Measurements from ENCODE around the gene KCNH3. TPM values are rescaled to one million over a fixed set of nuclear protein-coding genes. Genes with fewer than 3 reads are reported as not detected.

KCNH3 gene
- total and polyA plus RNA-seq, 10 of the 15 experiments (the other 5 are each of a cell fraction or from before 2014, with no cell fraction given): 0.03 to 0.45 (median 0.08) TPM; not detected in 5

DNA sequence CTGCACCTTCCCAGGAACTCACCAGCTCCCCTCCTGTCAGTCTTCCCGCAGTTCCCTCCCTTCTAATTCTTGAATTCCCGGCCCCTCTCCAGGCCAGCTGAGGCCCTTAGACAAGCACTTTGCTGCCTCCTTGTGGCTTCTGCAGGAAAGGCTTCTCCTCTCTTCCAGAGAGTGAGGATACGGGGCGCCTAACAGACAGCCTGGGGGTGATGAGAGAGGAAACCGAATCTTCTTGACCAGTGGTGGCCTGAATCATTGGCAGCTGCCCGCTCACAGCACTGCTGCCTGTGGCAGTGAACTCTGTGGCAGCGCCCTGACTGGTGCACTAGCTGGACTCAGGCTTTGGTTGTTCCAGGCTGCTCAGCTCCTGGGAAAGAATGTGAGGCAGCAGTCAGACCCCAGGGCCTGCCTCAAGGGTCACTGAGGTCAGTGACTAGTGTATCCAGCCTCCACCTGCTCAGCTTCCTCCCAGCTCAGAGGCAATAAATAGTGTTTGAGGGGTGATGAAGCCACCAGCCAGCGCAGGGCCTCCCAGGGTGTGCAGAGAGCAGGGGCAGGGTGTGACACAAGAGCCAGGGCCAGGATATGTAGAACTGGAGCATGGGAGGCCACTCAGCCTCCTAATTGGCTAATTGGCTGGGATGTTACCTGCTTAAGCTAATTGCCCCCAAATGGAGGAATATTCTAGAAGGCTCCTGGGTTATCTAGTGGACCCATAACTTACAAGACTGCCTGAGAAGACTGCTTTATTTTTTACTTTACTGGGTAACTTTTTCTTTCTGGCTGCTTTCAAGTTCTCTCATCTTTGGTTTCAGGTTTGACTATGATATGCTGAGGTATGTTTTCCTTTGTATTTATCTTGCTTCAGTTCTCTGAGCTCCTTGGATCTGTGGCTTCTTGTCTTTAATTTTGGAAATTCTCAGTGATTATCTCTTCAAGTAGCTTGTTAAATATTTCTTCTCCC is 42.0 kb downstream of the KCNH3 start:
- peak overlapping the region; percentile 27 for H3K9ac ChIP-seq (ENCODE audit: control insufficient read depth, insufficient read depth, low read length)
- H3K27me3 ChIP-seq (replicated peaks in 1 of 2; ENCODE audit: control insufficient read depth in 2 of 2, insufficient read depth in 2 of 2, low read length in 1 of 2): no peaks in the 10 kb centered on the region
- ChIA-PET POLR2A (interaction anchor here (0.5 to 3.1 kb wide), 8 partner anchors 9 to 195 kb away, joined by 3 to 13 read pairs (median 4); partner anchors contain the start of genes PRPF40B and TMBIM6), SMC1A (ENCODE audit: uncharacterized antibody, unreplicated experiment) (interaction anchor here (0.6 to 6.1 kb wide), 27 partner anchors 9 to 292 kb away, joined by 3 to 63 read pairs (median 4); partner anchors contain the start of gene PRPF40B), CTCF (interaction anchor here (0.5 to 8.7 kb wide), 49 partner anchors 8 to 292 kb away, joined by 3 to 145 read pairs (median 4); partner anchors contain the start of genes DNAJC22, PRPF40B and TROAP), RAD21 (ENCODE audit: unreplicated experiment) (interaction anchor here (0.5 to 5.9 kb wide), 13 partner anchors 14 to 292 kb away, joined by 3 to 55 read pairs (median 5); partner anchors contain the start of genes FMNL3 and PRPF40B)
- 16% methylated on average over 8 of the region's 8 CpGs for WGBS (ENCODE audit: insufficient coverage, insufficient replicate concordance, low lambda C conversion rate, missing lambda C conversion rate)
- H4K20me1 ChIP-seq (ENCODE audit: control insufficient read depth, insufficient read depth): no peaks in the 10 kb centered on the region
- peaks cover 0 to 2% of the 10 kb centered on the region in 2 experiments; a peak in 2 of 4 replicates for H3K36me3 ChIP-seq (ENCODE audit: control insufficient read depth in 2 of 2, insufficient read depth in 2 of 2, low read length in 1 of 2)
- H3K9me3 ChIP-seq (replicated peaks; ENCODE audit: control insufficient read depth, insufficient read depth, low read length): no peaks in the 10 kb centered on the region
- intact Hi-C loops (cut with micrococcal nuclease; ENCODE audit: unreplicated experiment): loop anchor here (1.0 to 2.0 kb wide), 2 partner anchors 42 to 223 kb away; partner anchors contain the start of gene PRPF40B
- H3K79me2 ChIP-seq (ENCODE audit: control insufficient read depth, insufficient read depth, low read length): no peaks in the 10 kb centered on the region
- H3K4me2 ChIP-seq (ENCODE audit: control insufficient read depth, insufficient read depth): peak overlapping the region; percentile 46
- BruUV-seq (replicated peaks): no TSS peak
- in situ Hi-C loops (cut with MboI): no loop called here
- FAIRE-seq (peak; percentile 85), DNase-seq (ENCODE audit: low read depth, low spot score) (no peak), ATAC-seq (peak; percentile 92)
- H3K27ac ChIP-seq (ENCODE audit: control insufficient read depth, insufficient read depth): peak overlapping the region; percentile 41
- peaks cover 17% of the 10 kb centered on the region for H3K4me1 ChIP-seq (ENCODE audit: control insufficient read depth, insufficient read depth, low read length)
- peak overlapping the region; percentile 24 for H2AFZ ChIP-seq (ENCODE audit: control insufficient read depth, low read depth, low read length)
- peak overlapping the region; percentile 57; the same call in 1 of the 2 replicates for H3K4me3 ChIP-seq
- TF ChIP-seq SPI1 (IDR thresholded peaks at IDR 0.05; ENCODE audit: borderline replicate concordance, insufficient read depth, low read depth, low read length) (no peak), NBN (IDR thresholded peaks at IDR 0.05) (no peak), JUNB (IDR thresholded peaks at IDR 0.05) (0 out of 2 replicates have a peak, but pooled peaks have one; percentile 27), SIN3A (IDR thresholded peaks at IDR 0.05; ENCODE audit: low read depth, low read length) (no peak), EZH2 (IDR thresholded peaks at IDR 0.05; ENCODE audit: borderline replicate concordance, control insufficient read depth, low read depth, low read length) (no peak), IKZF1 (conservative IDR thresholded peaks at IDR 0.05) (peak; percentile 56), STAT3 (IDR thresholded peaks at IDR 0.05; ENCODE audit: low read depth, low read length) (no peak), CEBPB (IDR thresholded peaks at IDR 0.05; ENCODE audit: borderline replicate concordance in 1 of 2, low read depth in 2 of 2, low read length in 2 of 2) (no peak), SUZ12 (IDR thresholded peaks at IDR 0.05; ENCODE audit: unreplicated experiment) (no peak), PAX8 (IDR thresholded peaks at IDR 0.05) (no peak), RUNX3 (IDR thresholded peaks at IDR 0.05; ENCODE audit: low read length) (no peak; the same call in 1 of the 2 replicates), BRCA1 (IDR thresholded peaks at IDR 0.05; ENCODE audit: low read depth, low read length) (no peak), FOXM1 (IDR thresholded peaks at IDR 0.05; ENCODE audit: low read depth, low read length) (no peak), EED (IDR thresholded peaks at IDR 0.05; ENCODE audit: low read depth) (0 out of 2 replicates have a peak, but pooled peaks have one; percentile 27)
- TF ChIP-seq, protein P1, sequence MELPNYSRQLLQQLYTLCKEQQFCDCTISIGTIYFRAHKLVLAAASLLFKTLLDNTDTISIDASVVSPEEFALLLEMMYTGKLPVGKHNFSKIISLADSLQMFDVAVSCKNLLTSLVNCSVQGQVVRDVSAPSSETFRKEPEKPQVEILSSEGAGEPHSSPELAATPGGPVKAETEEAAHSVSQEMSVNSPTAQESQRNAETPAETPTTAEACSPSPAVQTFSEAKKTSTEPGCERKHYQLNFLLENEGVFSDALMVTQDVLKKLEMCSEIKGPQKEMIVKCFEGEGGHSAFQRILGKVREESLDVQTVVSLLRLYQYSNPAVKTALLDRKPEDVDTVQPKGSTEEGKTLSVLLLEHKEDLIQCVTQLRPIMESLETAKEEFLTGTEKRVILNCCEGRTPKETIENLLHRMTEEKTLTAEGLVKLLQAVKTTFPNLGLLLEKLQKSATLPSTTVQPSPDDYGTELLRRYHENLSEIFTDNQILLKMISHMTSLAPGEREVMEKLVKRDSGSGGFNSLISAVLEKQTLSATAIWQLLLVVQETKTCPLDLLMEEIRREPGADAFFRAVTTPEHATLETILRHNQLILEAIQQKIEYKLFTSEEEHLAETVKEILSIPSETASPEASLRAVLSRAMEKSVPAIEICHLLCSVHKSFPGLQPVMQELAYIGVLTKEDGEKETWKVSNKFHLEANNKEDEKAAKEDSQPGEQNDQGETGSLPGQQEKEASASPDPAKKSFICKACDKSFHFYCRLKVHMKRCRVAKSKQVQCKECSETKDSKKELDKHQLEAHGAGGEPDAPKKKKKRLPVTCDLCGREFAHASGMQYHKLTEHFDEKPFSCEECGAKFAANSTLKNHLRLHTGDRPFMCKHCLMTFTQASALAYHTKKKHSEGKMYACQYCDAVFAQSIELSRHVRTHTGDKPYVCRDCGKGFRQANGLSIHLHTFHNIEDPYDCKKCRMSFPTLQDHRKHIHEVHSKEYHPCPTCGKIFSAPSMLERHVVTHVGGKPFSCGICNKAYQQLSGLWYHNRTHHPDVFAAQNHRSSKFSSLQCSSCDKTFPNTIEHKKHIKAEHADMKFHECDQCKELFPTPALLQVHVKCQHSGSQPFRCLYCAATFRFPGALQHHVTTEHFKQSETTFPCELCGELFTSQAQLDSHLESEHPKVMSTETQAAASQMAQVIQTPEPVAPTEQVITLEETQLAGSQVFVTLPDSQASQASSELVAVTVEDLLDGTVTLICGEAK (IDR thresholded peaks at IDR 0.05; ENCODE audit: borderline replicate concordance): no peak
